ENCODE data around the gene EDIL3.

- TF ChIP-seq POLR2A (IDR thresholded peaks at IDR 0.05; ENCODE audit: borderline replicate concordance, extremely low read depth, insufficient read depth, insufficient read length) (no peak), CTCF (IDR thresholded peaks at IDR 0.05 in 2 of 3, conservative IDR thresholded peaks at IDR 0.05 in 1 of 3; ENCODE audit: borderline replicate concordance in 1 of 3, insufficient read depth in 1 of 3, low read depth in 2 of 3, low read length in 2 of 3) (no peak), EZH2 (IDR thresholded peaks at IDR 0.05) (no peak), RAD21 (IDR thresholded peaks at IDR 0.05; ENCODE audit: low read depth) (no peak), EZH2phosphoT487 (IDR thresholded peaks at IDR 0.05; ENCODE audit: borderline replicate concordance) (no peak)
Measured at GRCh38 chr5:84275609-84276008, 109.1 kb downstream of the EDIL3 start.

Measured in HCT116 (cell line).